ENCODE measurements around the gene NARF.
"Not testable (repeated sequence)": the region's sequence is repeated elsewhere in the genome, so short reads cannot be mapped to it uniquely, and the experiment has no call there.

Gene NARF

DNA sequence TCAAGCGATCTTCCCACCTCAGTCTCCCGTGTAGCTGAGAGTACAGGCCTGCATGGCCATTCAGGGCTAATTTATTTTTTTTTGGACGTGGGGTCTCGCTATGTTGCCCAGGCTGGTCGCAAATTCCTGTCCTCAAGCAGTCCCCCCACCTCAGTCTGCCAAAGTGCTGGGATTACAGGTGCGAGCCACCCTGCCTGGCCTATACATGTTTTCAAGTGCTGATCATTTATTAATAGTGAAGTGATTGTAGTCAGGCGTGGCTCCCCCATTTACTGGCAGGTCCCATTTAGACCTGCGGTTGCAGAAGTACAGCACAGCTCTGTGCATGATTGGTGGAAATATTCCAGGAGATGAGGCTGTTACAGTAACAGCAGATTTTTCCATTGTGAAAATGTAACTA is 69.4 kb downstream of the NARF start:
- DNase-seq (ENCODE audit: insufficient read length, low spot score) = no peak
- no peak for FAIRE-seq
- no peak for TF ChIP-seq POLR2A (IDR thresholded peaks at IDR 0.05; ENCODE audit: low read depth, low read length)

DNA sequence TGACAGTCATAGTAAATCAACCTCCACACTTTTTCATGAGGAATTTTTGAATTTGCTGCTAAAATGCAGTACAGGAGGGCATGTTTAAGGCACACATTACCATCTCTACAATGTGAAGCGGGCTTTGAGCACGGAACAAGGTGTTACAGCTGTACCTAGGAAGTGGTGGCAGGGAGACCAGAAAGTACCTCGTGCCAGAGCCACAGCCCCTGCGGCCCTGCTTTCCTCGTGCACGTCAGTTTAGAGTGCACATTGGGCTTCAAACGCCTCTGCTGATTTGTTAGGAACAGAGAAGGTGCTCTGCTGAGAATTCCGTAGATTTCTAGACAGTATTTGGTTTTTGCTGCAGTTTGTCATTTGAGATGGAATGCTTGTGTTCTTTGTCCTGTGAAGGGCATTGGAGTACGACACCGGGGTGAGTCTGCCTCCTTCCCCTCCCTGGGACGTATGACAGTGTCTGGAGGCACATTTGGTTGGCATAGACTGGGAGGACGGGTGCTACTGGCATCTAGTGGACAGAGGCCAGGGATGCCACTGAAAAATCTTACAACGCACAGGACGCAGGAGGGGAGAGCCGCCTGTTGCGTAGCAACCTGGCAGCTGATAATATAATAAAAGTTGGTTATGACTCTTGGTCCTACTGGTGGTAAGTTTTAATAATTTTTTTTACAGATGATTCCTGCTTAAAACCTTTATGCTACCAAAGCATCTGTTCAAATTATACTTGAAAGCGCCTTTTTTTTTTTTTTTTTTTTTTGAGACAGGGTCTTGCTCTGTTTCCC is 70.1 kb downstream of the NARF start:
- DNase-seq (ENCODE audit: insufficient read length, low spot score) = peak; percentile 61
- no peak for TF ChIP-seq POLR2A (IDR thresholded peaks at IDR 0.05; ENCODE audit: low read depth, low read length)
- no peak for FAIRE-seq

DNA sequence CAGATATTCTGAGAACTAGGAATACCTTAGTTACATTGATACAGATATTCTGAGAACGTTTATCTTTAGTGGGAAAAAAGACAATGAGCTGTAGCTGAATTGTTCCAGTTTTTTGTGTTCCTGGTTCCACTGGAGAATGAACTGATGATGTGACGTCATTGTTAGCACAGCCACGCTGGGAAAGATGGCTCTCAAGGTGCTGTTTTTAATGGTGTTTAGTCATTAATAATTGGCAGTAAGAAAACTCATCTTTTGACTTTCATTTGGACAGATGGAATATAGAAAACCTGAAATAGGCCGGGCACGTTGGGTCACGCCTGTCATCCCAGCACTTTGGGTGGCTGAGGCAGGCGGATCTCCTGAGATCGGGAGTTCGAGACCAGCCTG is 71.4 kb downstream of the NARF start:
- FAIRE-seq (no peak), DNase-seq (ENCODE audit: insufficient read length, low spot score) (no peak)
- no peak for TF ChIP-seq POLR2A (IDR thresholded peaks at IDR 0.05; ENCODE audit: low read depth, low read length)

DNA sequence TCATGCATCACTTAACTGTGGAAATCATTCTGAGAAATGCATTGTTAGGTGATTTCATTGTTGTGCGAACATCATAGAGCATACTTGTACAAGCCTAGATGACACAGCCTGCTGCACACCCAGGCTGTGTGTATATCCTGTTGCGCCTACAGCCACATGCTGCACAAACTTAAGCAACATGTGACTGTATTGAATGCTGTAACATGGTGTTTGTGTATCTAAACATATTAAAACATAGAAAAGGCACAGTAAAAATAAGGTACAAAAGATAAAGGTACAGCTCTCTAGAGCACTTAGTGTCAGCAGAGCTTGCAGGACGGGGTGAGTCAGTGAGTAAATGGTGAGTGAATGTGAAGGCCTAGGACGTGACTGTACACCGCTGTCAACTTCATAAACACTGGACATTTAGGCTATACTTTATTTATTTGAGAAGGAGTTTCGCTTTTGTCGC is 72.9 kb downstream of the NARF start:
- no peak for TF ChIP-seq POLR2A (IDR thresholded peaks at IDR 0.05; ENCODE audit: low read depth, low read length)
- peak; percentile 63 for DNase-seq (ENCODE audit: insufficient read length, low spot score)
- FAIRE-seq = peak; percentile 27

DNA sequence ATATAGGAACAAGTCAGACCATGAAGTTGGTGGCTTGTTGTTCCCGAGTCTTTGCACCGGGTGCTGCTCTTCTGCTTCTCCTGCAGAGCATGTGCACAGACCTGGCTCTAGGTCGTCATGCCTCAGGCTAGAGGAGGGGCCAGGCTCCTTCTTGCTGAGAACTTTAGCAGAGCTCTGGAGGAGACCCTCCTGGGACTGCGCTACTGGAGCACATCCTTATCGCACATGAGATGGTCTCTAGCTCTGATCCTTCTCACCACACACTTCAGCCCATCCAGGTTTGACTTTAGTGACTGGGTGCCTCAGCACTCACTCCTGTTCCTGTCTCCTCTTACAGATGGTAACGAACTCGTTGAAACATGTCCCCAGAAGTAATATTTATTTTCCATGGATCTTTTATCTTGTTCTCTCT is 75.9 kb downstream of the NARF start:
- no peak for TF ChIP-seq POLR2A (IDR thresholded peaks at IDR 0.05; ENCODE audit: low read depth, low read length)
- FAIRE-seq = no peak
- no peak for DNase-seq (ENCODE audit: insufficient read length, low spot score)

DNA sequence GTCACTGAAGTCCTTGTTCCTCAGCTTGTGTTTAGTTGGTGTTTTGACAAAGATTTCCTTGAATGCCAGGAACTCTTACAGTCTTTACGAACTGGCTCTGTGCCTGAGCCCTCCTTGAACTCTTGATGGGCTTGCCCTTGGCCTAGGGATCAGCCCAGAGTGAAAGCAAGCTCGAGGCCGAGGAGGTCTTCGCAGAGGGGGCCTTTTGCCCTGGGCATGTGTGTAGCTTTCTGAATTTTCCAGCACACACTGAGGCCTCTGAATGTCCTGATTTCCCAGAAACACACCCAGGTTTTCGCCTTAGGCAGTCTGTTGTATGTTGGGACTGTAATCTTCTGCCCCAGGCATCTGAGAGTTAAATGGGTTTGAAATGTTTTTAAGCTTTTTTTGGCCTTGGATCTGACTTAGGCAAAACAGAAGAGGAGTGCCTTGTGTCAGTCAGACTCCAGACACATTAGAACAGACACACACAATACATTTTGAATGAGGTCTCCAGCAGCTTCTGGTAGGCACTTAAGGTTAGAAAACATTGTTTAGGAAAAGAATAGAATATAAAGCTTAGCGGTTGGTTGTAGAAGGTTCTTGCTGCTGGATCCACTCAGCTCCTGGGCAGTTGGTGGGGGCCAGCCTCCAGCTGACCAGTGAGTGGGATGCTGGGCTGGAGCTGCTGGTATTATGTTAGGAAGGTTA is 78.1 kb downstream of the NARF start:
- DNase-seq (ENCODE audit: insufficient read length, low spot score) (no peak), FAIRE-seq (no peak)

DNA sequence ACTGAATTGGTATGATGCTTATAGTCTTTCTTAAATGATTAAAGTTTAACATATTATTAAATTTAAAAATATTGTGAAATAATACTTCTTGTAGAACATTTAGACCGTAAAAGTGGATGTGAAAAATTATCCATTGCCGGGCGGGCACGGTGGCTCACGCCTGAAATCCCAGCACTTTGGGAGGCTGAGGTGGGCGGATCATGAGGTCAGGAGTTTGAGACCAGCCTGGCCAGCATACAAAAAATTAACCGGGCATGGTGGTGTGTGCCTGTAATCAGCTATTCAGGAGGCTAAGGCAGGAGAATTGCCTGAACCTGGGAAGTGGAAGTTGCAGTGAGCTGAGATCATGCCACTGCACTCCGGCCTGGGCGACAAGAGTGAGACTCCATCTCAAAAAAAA is 78.7 kb downstream of the NARF start:
- not testable (repeated sequence) for DNase-seq (ENCODE audit: insufficient read length, low spot score); FAIRE-seq

More for the DNA sequence above, 78.1 kb downstream of the NARF start:
- TF ChIP-seq POLR2A (IDR thresholded peaks at IDR 0.05; ENCODE audit: low read depth, low read length) = no peak

DNA sequence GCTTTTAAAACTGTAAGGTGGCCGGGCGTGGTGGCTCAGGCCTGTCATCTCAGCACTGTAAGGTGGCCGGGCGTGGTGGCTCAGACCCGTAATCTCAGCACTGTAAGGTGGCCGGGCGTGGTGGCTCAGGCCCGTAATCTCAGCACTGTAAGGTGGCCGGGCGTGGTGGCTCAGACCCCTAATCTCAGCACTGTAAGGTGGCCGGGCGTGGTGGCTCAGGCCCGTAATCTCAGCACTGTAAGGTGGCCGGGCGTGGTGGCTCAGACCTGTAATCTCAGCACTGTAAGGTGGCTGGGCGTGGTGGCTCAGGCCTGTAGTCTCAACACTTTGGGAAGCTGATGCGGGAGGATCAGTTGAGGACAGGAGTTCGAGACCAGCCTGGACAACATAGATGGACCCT is 80.5 kb downstream of the NARF start:
- not testable (repeated sequence) for DNase-seq (ENCODE audit: insufficient read length, low spot score); FAIRE-seq
